Measurements from ENCODE around the gene MMP20.
"Not testable (repeated sequence)": the region's sequence is repeated elsewhere in the genome, so short reads cannot be mapped to it uniquely, and the experiment has no call there.

MMP20 gene, protein sequence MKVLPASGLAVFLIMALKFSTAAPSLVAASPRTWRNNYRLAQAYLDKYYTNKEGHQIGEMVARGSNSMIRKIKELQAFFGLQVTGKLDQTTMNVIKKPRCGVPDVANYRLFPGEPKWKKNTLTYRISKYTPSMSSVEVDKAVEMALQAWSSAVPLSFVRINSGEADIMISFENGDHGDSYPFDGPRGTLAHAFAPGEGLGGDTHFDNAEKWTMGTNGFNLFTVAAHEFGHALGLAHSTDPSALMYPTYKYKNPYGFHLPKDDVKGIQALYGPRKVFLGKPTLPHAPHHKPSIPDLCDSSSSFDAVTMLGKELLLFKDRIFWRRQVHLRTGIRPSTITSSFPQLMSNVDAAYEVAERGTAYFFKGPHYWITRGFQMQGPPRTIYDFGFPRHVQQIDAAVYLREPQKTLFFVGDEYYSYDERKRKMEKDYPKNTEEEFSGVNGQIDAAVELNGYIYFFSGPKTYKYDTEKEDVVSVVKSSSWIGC

DNA sequence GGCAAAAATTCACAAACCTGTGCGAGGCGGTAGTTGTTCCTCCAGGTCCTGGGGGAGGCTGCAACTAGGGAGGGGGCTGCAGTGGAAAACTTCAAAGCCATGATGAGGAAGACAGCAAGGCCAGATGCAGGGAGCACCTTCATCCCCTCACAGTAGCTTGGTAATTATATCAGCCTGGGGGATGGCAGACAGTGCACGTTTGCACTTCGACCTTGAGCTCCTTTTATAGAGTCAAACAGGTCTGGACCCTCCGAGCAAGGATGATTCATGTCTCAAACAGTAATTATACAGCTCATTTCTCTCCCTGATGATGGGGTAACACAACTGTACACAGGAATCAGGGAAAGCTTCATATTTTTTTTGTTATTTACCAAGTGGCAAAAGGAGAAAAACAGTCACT, at the start of gene MMP20:
MMP20 (minus strand) TSS at position 156 of the 400 bp plus-strand sequence; CDS start at position 143, 13 bp downstream.
- DNase-seq: no peak

DNA sequence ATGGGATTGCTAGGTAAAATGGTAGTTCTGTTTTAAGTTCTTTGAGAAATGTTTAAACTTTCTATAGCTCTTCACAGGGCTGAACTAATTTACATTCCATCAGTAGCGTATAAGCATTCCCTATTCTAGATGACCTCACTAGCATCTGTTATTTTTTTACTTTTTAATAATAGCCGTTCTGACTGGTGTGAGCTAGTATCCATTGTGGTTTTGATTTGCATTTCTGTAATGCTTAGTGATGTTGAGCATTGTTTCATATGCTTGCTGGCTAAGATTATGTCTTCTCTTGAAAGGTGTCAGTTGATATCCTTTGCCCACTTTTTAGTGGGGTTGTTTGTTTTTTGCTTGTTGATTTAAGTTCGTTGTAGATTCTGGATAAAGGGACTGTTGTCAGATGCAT, 44.5 kb upstream of the MMP20 start:
- no peak for DNase-seq

GRCh38 chr11:102666331-102666957, 41.3 kb upstream of the MMP20 start:
- DNase-seq: no peak

DNA sequence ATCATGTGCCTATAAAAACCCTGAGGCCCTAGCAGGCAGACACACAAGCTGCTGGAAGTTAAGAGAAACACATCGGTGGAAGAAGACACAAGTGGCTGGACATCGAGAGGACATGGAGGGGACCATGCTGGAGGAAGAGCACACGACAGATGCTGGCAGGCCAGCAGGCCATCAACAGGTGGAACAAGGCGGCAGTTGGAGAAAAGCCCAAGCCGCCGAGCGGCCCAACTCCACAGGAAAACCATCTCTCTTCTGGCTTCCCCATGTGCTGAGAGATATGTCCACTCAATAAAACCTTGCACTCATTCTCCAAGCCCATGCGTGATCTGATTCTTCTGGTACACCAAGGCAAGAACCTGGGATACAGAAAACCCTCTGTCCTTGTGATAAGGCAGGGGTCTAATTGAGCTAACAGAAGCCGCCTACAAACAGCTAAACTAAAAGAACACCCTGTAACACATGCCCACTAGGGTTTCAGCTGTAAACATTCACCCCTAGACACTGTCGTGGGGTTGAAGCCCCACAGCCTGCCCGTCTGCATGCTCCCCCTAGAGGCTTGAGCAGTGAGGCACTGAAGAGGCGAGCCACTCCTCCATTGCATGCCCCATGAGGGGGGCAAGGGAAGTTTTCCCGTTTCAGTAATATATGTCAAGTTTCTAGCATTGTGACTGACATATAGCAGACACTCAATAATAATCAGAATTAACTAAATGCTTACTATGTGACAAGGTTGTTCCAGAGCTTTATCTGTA, 39.0 kb upstream of the MMP20 start:
- DNase-seq: no peak

DNA sequence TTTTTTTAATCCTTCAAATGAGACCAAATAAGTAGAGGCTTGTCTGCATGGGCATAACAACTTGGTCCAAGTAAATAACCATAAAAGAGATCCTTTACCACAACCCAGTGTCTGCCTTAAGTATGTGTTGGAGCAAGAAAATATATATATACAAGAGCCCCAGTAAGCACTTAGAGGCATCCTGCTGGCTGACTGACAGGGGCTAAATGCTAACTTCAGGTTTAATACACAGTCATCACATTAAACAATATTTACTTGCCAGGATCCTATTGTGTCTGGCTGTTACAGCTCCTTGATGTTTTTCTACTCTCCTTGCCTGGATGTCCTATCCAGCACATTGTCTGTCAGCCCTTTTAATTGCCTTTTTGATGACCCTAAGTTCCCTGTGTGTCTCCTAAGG, 37.5 kb upstream of the MMP20 start:
- DNase-seq: no peak

DNA sequence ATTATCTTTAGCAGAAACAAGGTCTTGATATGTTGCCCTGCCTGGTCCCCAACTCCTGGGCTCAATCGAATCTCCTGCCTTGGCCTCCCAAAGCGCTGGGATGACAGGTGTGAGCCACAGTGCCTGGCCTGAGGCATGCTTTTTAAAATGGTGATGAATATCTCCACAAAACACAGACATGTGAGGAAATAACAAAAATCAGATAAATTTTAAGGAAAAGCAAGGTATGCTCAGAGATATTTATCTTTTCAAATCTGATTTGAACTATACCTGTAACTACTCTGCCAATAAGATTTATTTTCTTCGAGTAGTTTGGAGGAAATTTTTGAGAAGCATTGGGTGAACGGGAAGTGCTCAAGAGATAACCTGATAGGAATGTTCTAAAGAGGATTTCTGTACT, 35.9 kb upstream of the MMP20 start:
- no peak for DNase-seq

- no peak for DNase-seq
These were observed 31.4 kb upstream of the MMP20 start for GRCh38 chr11:102656528-102656927.

GRCh38 chr11:102655547-102655946, 30.4 kb upstream of the MMP20 start:
- no peak for DNase-seq

GRCh38 chr11:102654761-102655160, 29.6 kb upstream of the MMP20 start:
- no peak for DNase-seq

DNA sequence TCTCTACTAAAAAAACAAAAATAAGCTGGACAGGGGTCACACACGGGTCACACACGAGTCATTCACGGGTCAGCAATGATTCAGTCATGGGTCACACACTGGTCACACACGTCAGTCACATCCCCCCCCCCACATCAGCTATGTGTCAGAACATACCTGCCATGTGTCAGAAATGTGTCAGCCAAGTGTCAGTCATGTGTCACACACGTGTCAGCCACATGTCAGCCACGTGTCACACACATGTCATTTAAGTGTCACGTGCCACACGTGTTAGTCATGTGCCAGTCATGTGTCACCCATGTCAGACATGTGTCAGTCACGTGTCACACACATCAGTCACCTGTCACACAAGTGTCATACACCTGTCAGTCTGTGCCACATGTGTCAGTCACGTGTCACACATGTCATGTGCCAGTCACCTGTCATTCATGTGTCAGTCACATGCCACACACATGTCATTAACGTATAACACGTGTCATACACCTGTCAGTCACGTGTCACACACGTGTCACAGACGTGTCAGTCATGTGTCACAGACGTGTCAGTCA, 28.7 kb upstream of the MMP20 start:
- no peak for DNase-seq

DNA sequence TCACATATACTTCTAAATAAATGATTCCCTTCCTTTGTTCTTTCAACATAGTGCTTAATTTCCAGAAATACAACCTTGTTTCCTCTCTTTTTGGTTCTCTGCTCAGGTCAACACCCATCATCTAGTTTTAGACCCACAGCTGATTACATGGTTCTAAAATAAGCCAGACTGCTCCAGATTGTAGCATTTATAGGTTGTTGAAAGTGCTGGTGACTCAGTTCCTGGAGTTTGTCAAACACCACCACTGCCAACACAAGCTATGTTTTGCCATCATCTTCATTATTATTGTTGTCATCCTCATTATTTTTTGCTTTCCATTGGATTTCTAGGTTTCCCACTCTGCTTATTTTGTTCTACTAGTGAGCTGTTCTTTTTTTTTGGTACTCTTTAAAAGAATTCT, 22.3 kb upstream of the MMP20 start:
- no peak for DNase-seq

- DNase-seq: no peak
These were observed 18.8 kb upstream of the MMP20 start for GRCh38 chr11:102643941-102644340.

GRCh38 chr11:102640946-102641345, 15.8 kb upstream of the MMP20 start:
- no peak for DNase-seq

GRCh38 chr11:102639656-102640055, 14.5 kb upstream of the MMP20 start:
- DNase-seq: no peak

- no peak for DNase-seq
These were observed 12.6 kb upstream of the MMP20 start for GRCh38 chr11:102637731-102638130.

DNA sequence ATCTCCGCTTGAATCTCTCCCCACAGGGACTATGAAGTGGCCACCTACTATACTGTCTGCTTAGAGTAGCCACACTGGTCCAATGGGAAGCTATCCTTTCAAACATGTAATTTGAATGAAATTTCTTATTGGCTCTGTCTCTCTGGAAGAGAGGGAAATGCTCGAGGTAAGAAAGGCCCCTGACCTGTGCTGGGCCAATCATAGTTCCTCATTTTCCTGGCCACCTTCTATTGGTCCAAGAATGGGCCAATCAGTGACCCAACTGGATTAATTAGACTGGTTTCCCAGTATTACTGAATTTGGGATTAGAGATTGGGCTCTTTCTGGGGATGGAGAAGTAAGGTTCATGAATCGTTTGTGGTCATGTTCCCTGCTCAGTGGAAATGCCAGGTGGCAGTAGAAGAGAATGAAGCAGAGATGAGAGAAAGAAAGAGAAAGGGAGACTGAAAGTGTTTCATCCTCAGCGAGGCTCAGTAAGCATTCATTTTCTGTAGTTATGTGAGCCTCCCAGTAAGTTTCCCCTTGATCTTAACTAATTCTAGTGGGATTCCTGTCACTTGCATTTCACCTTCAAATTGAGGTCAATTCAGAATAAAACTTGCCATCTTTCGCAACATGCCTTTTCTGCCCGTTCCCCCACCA, 8.4 kb upstream of the MMP20 start:
- no peak for DNase-seq

DNA sequence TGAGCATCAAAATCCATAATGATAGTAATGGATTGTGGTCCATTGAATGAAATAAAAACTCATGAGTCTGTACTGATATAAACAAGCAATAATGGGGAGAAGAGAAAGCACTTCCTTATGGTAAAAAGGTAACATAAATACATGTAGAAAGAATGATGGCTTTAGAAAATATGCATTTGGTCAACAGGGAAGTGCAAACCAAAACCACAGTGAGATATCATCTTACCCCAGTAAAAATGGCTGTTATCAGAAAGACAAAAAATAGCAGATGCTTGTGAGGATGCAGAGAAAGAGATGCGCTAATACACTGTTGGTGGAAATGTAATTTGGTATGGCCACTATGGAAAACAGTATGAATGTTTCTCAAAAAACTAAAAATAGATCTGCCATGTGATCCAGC, 6.9 kb upstream of the MMP20 start:
- no peak for DNase-seq

DNA sequence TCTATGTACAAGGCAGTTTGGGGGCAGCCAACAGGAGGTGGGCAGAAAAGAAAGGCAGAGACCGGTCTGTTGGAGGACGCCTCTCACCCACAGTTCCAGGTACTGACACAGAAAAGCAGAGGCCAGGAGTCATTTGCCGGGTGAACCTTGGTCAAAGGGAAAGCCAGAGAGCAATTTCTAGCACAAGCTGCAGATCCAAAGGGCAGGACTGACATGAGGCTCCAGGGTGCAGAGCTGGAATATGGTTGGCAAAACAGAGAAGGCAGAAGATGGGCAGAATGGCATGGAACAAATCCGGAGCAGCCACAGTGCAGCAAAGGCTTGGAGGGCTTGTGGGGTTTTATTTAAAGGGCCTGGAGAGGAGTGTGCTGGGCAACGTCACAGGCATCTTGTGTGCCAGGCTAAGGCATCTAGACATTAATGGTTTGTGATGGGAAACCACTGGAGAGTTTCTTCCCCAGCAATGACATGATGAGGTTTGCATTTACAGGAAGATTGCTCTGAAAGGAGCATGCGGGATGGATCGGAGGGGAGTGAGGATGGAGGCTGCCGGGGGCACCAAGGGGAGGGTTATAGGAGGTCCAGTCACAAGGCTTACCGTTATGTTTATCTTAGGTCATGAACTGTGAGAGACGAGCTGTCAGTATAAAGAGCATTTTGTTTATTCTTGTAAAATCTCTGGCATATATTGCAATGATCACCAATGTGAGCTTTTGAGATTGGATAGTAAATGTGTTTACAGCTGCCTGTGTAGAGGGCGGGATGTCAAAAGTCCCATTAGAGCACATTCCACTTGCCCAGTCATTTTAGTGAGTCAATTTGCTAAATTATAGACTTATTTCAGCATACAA, 5.7 kb upstream of the MMP20 start:
- DNase-seq: no peak

- not testable (repeated sequence) for DNase-seq
These were observed 4.8 kb upstream of the MMP20 start for GRCh38 chr11:102629908-102630307.

DNA sequence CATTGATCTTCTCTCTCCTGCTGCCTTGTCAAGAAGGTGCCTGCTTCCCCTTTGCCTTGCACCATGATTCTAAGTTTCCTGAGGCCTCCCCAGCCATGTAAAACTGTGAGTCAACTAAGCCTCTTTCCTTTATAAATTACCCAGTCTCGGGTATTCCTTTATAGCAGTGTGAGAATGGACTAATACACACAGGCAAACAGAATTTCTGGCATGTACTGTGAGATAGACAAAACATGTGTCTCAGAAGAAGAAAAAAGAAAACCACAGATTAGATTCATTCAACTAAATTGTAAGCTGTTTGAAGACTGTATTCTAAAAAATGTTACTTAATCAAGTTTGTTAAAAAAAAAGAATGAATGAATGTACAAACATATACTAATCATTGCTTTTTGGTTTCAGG, 1.5 kb upstream of the MMP20 start:
- DNase-seq: no peak

GRCh38 chr11:102623998-102624397, 1.1 kb downstream of the MMP20 start:
- no peak for DNase-seq

DNA sequence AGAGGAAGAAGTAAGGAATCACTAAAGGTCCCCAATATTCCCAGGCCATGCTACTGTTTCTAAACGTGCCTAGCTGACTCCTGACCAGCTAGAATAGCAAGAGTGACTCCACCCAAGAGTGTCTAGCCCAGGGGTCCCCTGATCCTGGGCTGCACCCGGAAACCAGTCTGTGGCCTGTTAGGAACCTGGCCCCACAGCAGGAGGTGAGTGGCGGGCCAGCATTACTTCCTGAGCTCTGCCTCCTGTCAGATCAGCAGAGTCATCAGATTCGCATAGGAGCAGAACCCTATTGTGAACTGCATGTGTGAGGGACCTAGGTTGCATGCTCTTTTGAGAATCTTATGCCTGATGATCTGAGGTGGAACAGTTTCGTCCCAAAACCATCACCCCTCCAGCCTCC, 2.0 kb downstream of the MMP20 start:
- no peak for DNase-seq
